Skeletal muscle cell (primary cell): ENCODE results near the gene EPN2.
"Not testable (repeated sequence)": the region's sequence is repeated elsewhere in the genome, so short reads cannot be mapped to it uniquely, and the experiment has no call there.

Experiments
- DNase-seq: peaks from one replicate; pipeline ENCODE4 v3.0.0-alpha.2; 2010; ENCODE audit warnings: low read depth
- H3K4me3 ChIP-seq: 2 replicates; pipeline ENCODE4 v1.5.1; 2011; ENCODE audit warnings: low read depth, mild to moderate bottlenecking, control low read depth, low read length, moderate library complexity

The EPN2 gene

GRCh38 chr17:19262650-19263631, 25.8 kb downstream of the EPN2 start:
- no peak overlapping the region for H3K4me3 ChIP-seq
- no peak for DNase-seq

- no peak overlapping the region for H3K4me3 ChIP-seq
- no peak for DNase-seq
Measured at GRCh38 chr17:19263641-19264051, 26.5 kb downstream of the EPN2 start.

- H3K4me3 ChIP-seq = no peak overlapping the region
- no peak for DNase-seq
Measured at GRCh38 chr17:19264268-19264667, 27.1 kb downstream of the EPN2 start.

- no peak overlapping the region for H3K4me3 ChIP-seq
- no peak for DNase-seq
Measured at GRCh38 chr17:19264681-19265080, 27.5 kb downstream of the EPN2 start.

- no peak for DNase-seq
- H3K4me3 ChIP-seq = no peak overlapping the region
Measured at GRCh38 chr17:19265755-19266154, 28.6 kb downstream of the EPN2 start.

GRCh38 chr17:19268611-19269010, 31.4 kb downstream of the EPN2 start:
- no peak for DNase-seq
- no peak overlapping the region for H3K4me3 ChIP-seq

- no peak for DNase-seq
- H3K4me3 ChIP-seq = no peak overlapping the region
Measured at GRCh38 chr17:19269106-19269505, 31.9 kb downstream of the EPN2 start.

- no peak overlapping the region for H3K4me3 ChIP-seq
- no peak for DNase-seq
Measured at GRCh38 chr17:19269641-19270040, 32.5 kb downstream of the EPN2 start.

GRCh38 chr17:19270347-19270703, 33.2 kb downstream of the EPN2 start:
- DNase-seq = no peak
- H3K4me3 ChIP-seq = no peak overlapping the region

- H3K4me3 ChIP-seq = no peak overlapping the region
Measured at GRCh38 chr17:19270704-19271611, 33.8 kb downstream of the EPN2 start.

GRCh38 chr17:19271780-19272357, 34.7 kb downstream of the EPN2 start:
- no peak overlapping the region for H3K4me3 ChIP-seq
- DNase-seq = no peak

More at GRCh38 chr17:19270704-19271611, 33.8 kb downstream of the EPN2 start:
- DNase-seq = no peak

- DNase-seq = no peak
- H3K4me3 ChIP-seq = no peak overlapping the region
Measured at GRCh38 chr17:19273731-19274130, 36.6 kb downstream of the EPN2 start.

GRCh38 chr17:19274893-19275292, 37.7 kb downstream of the EPN2 start:
- no peak overlapping the region for H3K4me3 ChIP-seq
- DNase-seq = no peak

- H3K4me3 ChIP-seq = no peak overlapping the region
- no peak for DNase-seq
Measured at GRCh38 chr17:19275457-19276127, 38.4 kb downstream of the EPN2 start.

GRCh38 chr17:19278284-19278683, 41.1 kb downstream of the EPN2 start:
- DNase-seq, H3K4me3 ChIP-seq: not testable (repeated sequence)

- no peak overlapping the region for H3K4me3 ChIP-seq
- no peak for DNase-seq
Measured at GRCh38 chr17:19278729-19279128, 41.6 kb downstream of the EPN2 start.

GRCh38 chr17:19281161-19281560, 44.0 kb downstream of the EPN2 start:
- H3K4me3 ChIP-seq = no peak overlapping the region
- DNase-seq = no peak

- H3K4me3 ChIP-seq = no peak overlapping the region
- no peak for DNase-seq
Measured at GRCh38 chr17:19284005-19284959, 47.1 kb downstream of the EPN2 start.
